HG02623 (cell line): ENCODE data around the gene CEMIP.

ENCODE experiments used
- ATAC-seq: cut with Tn5 transposase; IDR thresholded peaks from one replicate; pipeline ENCODE4 v1.9.1; 2021; ENCODE audit warnings: moderate library complexity; ENCODE audit not compliant: unreplicated experiment

The CEMIP gene

GRCh38 chr15:80778964-80779657 is at the start of gene CEMIP:
TSS of gene CEMIP (plus strand) at chr15:80779370. CDS start at chr15:80873880, 94,510 bp downstream.
- no peak for ATAC-seq

GRCh38 chr15:80730387-80730786 is 48.8 kb upstream of the CEMIP start:
- ATAC-seq: no peak

- no peak for ATAC-seq
These were observed 48.2 kb upstream of the CEMIP start for GRCh38 chr15:80730926-80731325.

- ATAC-seq: no peak
These were observed 47.0 kb upstream of the CEMIP start for GRCh38 chr15:80732167-80732566.

- ATAC-seq: no peak
These were observed 46.4 kb upstream of the CEMIP start for GRCh38 chr15:80732818-80733217.

- ATAC-seq: no peak
These were observed 45.7 kb upstream of the CEMIP start for GRCh38 chr15:80733460-80733859.

- ATAC-seq: no peak
These were observed 43.8 kb upstream of the CEMIP start for GRCh38 chr15:80735344-80735743.

GRCh38 chr15:80736560-80736959 is 42.6 kb upstream of the CEMIP start:
- ATAC-seq: no peak

GRCh38 chr15:80739919-80740318 is 39.3 kb upstream of the CEMIP start:
- no peak for ATAC-seq

GRCh38 chr15:80742081-80742480 is 37.1 kb upstream of the CEMIP start:
- no peak for ATAC-seq

GRCh38 chr15:80743189-80743833 is 35.9 kb upstream of the CEMIP start:
- no peak for ATAC-seq

- ATAC-seq: no peak
These were observed 34.8 kb upstream of the CEMIP start for GRCh38 chr15:80744415-80744814.

GRCh38 chr15:80744826-80745225 is 34.3 kb upstream of the CEMIP start:
- ATAC-seq: no peak

GRCh38 chr15:80745888-80746287 is 33.3 kb upstream of the CEMIP start:
- no peak for ATAC-seq

GRCh38 chr15:80747317-80748053 is 31.7 kb upstream of the CEMIP start:
- ATAC-seq: no peak

- ATAC-seq: no peak
These were observed 29.6 kb upstream of the CEMIP start for GRCh38 chr15:80749589-80749988.

- no peak for ATAC-seq
These were observed 28.6 kb upstream of the CEMIP start for GRCh38 chr15:80750575-80750974.

GRCh38 chr15:80752204-80752603 is 27.0 kb upstream of the CEMIP start:
- no peak for ATAC-seq

GRCh38 chr15:80753161-80753560 is 26.0 kb upstream of the CEMIP start:
- ATAC-seq: no peak

GRCh38 chr15:80754014-80754413 is 25.2 kb upstream of the CEMIP start:
- no peak for ATAC-seq

- no peak for ATAC-seq
These were observed 23.3 kb upstream of the CEMIP start for GRCh38 chr15:80755885-80756284.

- no peak for ATAC-seq
These were observed 20.9 kb upstream of the CEMIP start for GRCh38 chr15:80758130-80758745.
